ENCODE measurements around the gene ATP8B1.

GRCh38 chr18:57775937-57776336 lies 27.2 kb downstream of the ATP8B1 start:
- no peak for TF ChIP-seq POLR2A (IDR thresholded peaks at IDR 0.05)
- TF ChIP-seq, protein P1, sequence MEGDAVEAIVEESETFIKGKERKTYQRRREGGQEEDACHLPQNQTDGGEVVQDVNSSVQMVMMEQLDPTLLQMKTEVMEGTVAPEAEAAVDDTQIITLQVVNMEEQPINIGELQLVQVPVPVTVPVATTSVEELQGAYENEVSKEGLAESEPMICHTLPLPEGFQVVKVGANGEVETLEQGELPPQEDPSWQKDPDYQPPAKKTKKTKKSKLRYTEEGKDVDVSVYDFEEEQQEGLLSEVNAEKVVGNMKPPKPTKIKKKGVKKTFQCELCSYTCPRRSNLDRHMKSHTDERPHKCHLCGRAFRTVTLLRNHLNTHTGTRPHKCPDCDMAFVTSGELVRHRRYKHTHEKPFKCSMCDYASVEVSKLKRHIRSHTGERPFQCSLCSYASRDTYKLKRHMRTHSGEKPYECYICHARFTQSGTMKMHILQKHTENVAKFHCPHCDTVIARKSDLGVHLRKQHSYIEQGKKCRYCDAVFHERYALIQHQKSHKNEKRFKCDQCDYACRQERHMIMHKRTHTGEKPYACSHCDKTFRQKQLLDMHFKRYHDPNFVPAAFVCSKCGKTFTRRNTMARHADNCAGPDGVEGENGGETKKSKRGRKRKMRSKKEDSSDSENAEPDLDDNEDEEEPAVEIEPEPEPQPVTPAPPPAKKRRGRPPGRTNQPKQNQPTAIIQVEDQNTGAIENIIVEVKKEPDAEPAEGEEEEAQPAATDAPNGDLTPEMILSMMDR (IDR thresholded peaks at IDR 0.05): no peak
- TF ChIP-seq POLR2AphosphoS5 (IDR thresholded peaks at IDR 0.05): no peak
